Stimulated activated CD4-positive, alpha-beta T cell treated with anti-CD3 and anti-CD28 coated beads, Interleukin-2, amount 100 ng/mL, for 4 hours (primary cell): Measurements from ENCODE around the gene GNG7.
A peak's percentile ranks its signal among the peaks of the same experiment; 100 is the strongest.
"Not testable (repeated sequence)": the region's sequence is repeated elsewhere in the genome, so short reads cannot be mapped to it uniquely, and the experiment has no call there.

Source experiments
- DNase-seq: peaks from one replicate; pipeline ENCODE4 v3.0.0-alpha.2; 2020; ENCODE audit warnings: low read depth

Gene GNG7

GRCh38 chr19:2551172-2551863, 151.2 kb downstream of the GNG7 start:
- DNase-seq = no peak

- no peak for DNase-seq
These were observed 151.9 kb downstream of the GNG7 start for GRCh38 chr19:2550431-2551171.

- no peak for DNase-seq
These were observed 152.7 kb downstream of the GNG7 start for GRCh38 chr19:2549701-2550191.

- DNase-seq = no peak
These were observed 153.5 kb downstream of the GNG7 start for GRCh38 chr19:2548966-2549365.

- no peak for DNase-seq
These were observed 154.8 kb downstream of the GNG7 start for GRCh38 chr19:2547721-2548120.

GRCh38 chr19:2547033-2547680, 155.3 kb downstream of the GNG7 start:
- DNase-seq = no peak

- DNase-seq = no peak
These were observed 156.1 kb downstream of the GNG7 start for GRCh38 chr19:2546128-2547032.

GRCh38 chr19:2545416-2546127, 156.9 kb downstream of the GNG7 start:
- DNase-seq = not testable (repeated sequence)

- DNase-seq = no peak
These were observed 157.7 kb downstream of the GNG7 start for GRCh38 chr19:2544576-2545415.

- peak; percentile 60 for DNase-seq
These were observed 158.7 kb downstream of the GNG7 start for GRCh38 chr19:2543463-2544442.

GRCh38 chr19:2543072-2543462, 159.4 kb downstream of the GNG7 start:
- not testable (repeated sequence) for DNase-seq

- DNase-seq = no peak
These were observed 160.0 kb downstream of the GNG7 start for GRCh38 chr19:2542341-2543069.

GRCh38 chr19:2540646-2541454, 161.6 kb downstream of the GNG7 start:
- no peak for DNase-seq

GRCh38 chr19:2540251-2540645, 162.2 kb downstream of the GNG7 start:
- DNase-seq = no peak

GRCh38 chr19:2538096-2538757, 164.3 kb downstream of the GNG7 start:
- no peak for DNase-seq

GRCh38 chr19:2537584-2537983, 164.9 kb downstream of the GNG7 start:
- not testable (repeated sequence) for DNase-seq

GRCh38 chr19:2536461-2536860, 166.0 kb downstream of the GNG7 start:
- no peak for DNase-seq
